HL-60/S4 treated with phorbol 12-myristate 13-acetate at 8.2 ng/mL for 4 days and 3 days (cell line): ENCODE results near the gene ZNF860.
"Not testable (repeated sequence)": the region's sequence is repeated elsewhere in the genome, so short reads cannot be mapped to it uniquely, and the experiment has no call there.

Experiments used
- in situ Hi-C: fragments of 300-500 bp; cut with MboI; formaldehyde crosslinking; loops from 2 replicates; pipeline ENCODE4 v1.15.0; 2022; ENCODE audit warnings: low sequenced_read_pairs

ZNF860 gene

DNA sequence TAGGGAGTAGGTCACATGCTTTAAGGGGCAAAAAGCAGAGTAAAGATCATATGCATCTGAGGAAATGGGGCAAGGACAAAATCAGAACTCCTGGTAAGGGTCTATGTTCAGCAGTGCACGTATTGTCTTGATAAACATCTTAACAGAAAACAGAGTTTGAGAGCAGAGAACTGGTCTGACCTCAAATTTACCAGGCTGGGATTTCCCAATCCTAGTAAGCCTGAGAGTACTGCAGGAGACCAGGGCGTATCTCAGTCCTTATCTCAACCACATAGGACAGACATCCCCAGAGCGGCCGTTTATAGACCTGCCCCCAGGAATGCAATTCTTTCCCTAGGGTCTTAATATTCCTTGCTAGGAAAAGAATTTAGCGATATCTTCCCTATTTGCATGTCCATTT lies 13.5 kb downstream of the ZNF860 start:
- in situ Hi-C loops, result not testable (repeated sequence)

DNA sequence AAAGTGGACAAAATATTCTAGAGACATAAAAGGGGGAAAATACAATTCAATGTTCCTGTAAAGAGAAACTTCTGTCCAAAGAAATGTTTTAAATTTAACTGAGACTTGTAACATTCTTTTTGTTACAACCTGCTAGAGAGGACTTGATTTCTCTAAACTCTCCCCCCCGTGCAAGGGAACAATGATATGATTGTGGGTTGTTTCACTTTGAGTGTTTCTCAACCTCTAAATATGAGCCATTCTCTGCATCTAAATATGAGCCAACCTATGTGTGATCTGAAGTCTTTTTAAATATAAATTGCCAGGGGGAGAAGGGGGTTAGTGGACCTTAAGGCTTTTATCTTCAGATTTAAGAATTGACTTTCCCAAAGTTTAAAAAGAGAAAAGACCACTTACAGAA lies 14.6 kb downstream of the ZNF860 start:
- in situ Hi-C loops, result no loop called here

DNA sequence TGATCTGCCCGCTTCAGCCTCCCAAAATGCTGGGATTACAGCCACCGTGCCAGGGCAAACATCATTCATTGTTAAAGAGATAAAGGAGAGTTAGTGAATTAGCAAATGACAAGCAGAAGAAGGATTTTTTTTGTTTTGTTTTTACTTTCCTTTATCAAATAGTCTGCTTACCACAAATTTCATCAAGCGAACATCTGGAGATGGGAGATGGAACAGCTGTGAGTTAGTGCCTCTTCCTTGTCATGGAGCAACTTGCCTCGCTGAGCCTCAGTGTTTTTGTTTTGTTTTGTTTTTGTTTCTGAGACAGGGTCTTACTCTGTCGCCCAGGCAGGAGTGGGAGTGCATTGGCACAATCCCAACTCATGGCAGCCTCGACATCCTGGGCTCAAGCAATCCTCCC lies 15.9 kb downstream of the ZNF860 start:
- in situ Hi-C loops, result no loop called here

DNA sequence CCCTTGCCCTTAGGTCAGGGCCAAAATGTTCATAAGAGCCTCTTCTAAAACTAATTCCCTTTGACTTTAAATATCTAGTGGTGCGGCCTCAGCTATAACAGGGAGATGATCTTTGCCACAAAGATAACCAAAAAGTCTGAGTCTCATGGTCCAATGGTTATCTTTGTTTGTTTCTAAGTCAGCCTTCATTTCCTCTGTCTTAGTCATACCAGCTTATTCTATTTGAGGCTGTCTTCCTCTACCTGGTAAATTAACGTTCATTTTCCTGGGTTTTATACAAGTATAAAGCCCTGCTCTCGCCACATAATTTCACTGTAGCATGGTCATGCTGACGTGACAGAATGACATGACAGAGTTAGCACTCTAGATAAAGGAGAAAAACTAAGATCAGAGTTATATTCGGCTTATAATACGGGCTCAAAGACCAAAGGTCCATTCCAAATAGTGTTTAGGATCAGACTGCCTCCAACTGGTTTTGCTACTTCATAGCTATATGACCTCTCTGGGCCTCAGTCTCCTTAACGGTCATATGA lies 18.4 kb downstream of the ZNF860 start:
- in situ Hi-C loops, result no loop called here

DNA sequence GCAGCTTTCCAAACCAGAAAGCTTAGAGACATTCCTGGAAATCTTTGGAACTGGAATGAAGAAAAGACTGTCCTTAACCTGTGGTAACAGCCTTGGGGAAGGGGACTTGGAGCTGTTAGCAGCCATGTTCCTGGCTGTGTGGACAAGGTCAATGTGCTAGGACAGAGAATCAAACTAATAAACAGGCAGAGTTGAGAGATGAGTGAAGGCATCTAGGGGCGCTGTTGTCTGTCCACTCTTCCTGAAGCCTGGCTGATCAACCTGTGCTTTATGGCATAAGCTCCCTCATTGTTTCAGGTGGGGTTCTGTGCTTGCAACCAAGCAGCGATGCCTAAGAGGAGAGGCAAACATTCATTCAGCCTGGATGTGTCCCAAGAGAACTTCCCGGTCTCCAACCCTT lies 19.3 kb downstream of the ZNF860 start:
- in situ Hi-C loops, result no loop called here

DNA sequence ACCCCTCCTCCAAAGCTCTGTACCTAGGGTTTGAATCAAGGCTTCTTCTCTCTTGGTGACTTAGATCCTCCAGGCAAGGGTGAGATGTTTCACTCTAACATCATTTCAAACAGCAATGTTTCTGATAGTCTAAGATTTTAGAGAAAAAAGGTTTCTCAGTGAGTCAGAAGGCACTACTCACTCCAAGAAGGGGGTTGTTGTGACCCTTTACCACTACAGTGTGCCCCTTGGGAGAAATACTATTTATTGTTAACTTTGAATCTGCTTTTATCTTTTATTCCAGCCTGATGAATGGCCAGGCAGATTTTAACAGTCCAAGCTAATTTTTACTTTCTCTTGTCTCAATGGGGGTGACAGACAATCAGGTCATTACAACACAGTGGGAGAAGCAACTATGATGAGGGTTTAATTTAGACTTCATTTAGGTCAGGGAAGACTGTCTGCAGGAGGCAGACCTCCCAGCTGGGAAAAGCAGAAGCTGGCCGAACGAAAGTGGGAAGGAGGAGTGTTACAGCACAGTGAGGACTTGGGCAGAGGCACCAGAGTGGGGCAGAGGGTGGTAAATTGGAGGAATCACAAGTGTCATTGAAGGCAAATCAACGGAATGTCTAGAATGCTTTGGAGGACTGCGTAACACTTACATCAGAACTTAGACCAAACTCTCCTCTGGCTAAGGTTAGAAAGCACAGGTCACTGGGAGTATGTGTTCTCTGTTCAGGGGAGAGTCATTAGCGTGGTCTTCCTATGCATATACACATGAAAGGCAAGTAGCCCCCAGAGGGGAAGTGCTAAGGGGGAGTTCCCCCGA lies 21.2 kb downstream of the ZNF860 start:
- in situ Hi-C loops, result no loop called here

DNA sequence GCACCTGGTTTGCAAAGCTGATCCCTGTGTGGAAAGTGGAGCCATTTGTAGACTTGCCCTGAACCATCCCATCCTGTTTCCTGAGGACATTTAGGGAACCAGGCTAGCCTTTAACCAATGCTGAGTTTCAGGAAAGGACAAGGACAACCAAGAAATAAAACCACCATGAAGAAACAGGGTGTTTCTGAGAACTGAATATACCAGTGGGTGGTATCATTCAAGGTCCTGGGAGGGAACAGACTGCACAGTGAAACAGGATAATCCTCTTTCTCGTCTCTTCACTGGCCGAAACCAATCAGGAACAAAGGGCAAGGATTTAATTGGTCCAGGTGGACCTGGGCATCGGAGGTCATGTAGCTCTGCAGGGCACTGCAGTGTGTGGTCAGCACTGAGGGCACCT lies 21.8 kb downstream of the ZNF860 start:
- in situ Hi-C loops, result no loop called here

DNA sequence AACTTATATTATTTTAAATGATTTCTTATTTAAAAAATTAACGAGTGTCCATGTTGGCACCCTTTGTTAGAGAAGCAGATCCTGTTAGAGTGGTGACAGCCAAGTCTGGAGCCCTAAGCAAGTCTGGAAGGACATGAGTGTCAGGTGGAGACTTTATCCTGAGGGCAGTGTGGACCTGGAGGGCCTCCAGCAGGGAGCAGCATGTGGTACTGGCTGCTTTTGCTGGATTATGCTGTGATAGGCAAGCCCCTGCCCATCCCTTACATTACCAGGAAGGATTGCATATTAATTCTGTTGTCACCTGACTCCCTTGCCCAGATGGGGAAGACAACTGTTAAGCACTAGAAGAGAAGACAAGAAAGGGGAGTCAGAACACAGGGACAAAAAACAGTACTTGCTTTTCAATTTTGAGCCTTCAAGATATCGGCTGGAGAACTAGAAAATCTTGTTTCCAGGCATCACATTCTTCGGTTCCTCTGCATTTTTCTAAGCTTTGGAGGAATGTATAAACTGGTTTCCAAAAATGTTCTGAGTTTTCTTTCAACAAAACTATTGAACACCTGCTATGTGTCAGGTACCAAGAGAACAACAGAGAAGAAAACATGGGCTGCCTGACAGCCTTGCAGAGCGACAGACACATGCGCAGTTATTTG lies 22.7 kb downstream of the ZNF860 start:
- in situ Hi-C loops, result no loop called here

DNA sequence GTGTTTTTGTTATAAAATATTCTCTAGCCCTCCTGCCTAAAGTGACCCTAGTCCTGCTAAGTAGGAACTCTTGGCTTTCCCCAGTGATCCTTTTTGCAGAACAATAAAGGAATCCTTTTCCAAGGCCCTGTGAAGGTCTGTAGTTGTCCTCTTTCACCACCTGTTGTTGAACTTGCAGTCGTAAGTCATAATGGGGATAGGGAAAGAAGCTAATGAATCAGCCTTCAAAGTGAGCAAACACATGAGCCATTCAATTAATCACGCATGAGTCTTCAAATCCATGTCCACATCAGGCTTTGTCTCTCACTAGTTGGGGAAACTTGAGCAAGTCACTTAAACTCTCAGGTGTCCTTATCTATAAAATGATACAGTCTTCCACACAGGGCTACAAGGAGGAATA lies 27.6 kb downstream of the ZNF860 start:
- in situ Hi-C loops, result no loop called here

DNA sequence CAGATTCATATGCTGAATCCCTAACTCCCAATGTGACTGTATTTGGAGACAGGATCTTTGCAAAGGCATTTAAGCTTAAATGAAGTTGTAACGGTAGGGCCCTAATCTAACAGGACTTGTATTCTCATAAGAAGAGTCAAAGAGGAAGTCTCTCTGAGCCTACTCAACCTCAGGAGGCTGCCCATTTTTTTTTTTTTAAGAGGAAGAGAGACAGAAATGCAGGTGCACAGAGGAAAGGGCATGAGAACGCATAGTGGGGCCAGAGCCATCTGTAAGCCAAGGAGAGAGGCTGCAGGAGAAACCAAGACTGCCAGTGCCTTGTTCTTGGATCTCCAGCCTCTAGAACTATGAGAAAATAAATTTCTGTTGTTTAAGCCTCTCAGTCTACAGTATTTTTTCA lies 28.4 kb downstream of the ZNF860 start:
- in situ Hi-C loops, result no loop called here

DNA sequence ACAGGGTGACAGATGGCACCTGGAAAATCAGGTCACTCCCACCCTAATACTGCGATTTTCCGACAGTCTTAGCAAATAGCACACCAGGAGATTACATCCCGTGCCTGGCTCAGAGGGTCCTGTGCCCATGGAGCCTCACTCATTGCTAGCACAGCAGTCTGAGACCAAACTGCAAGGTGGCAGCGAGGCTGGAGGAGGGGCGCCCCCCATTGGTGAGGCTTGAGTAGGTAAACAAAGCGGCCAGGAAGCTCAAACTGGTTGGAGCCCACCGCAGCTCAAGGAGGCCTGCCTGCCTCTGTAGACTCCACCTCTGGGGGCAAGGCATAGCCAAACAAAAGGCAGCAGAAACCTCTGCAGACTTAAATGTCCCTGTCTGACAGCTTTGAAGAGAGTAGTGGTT lies 29.1 kb downstream of the ZNF860 start:
- in situ Hi-C loops, result not testable (repeated sequence)

DNA sequence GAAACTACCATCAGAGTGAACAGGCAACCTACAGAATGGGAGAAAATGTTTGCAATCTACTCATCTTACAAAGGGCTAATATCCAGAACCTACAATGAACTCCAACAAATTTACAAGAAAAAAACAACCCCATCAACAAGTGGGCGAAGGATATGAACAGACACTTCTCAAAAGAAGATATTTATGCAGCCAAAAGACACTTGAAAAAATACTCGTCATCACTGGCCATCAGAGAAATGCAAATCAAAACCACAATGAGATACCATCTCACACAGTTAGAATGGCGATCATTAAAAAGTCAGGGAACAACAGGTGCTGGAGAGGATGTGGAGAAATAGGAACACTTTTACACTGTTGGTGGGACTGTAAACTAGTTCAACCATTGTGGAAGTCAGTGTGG lies 34.1 kb downstream of the ZNF860 start:
- in situ Hi-C loops, result not testable (repeated sequence)

DNA sequence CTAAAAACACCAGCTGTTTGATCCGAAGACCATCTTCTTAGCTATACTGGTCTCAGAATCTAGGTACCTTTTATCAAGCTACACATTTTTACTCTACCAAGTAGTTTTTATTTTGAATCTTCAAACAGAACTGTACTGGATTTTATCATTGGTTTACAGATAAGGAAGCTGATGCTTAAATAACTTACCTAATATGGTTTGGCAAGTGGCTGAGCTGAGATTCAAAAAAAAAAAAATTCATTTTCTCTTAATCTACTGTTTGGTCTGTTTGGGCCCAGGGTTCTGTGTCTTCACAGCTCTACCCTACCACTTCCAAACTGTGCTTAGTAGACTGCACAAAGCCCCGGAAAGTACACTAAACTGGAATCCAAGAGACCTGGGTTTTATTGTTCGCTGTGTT lies 35.7 kb downstream of the ZNF860 start:
- in situ Hi-C loops, result no loop called here

DNA sequence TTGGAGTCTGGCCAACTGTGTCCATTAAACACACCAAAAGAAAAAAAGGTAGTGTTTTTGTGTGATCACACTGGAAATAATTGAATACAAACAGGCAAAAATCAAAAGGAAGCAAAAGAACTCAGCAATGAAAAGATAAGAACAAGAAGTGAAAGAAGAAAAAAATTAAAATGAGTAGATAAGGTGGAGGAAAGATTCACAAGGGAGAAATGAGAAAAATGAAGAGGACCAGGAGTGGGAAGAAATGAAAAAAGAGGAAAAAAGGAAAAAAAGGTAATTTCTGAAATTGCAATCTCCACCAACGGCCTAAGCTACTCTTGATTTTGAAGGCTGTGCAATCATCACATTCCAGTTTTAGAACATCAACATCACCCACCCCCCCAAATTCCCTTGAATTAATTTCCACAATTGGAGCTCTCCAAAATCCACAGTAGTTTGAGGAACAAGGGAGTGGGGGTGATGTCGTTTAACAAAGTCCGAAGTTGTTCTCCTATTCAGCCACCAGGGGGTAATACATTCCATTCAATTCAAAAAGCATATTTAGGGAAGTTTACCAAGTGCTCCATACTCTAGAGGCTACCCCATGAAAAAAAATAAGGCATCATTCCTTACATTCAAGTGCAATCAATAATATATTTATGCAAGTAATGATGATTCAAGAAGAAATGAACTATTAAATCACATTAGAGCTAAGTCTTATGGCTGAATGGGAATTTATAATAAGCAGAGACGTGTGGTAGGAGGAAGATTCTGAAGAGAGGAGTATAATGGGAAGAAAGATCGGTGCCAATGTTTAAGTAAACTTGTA lies 37.4 kb downstream of the ZNF860 start:
- in situ Hi-C loops, result no loop called here

DNA sequence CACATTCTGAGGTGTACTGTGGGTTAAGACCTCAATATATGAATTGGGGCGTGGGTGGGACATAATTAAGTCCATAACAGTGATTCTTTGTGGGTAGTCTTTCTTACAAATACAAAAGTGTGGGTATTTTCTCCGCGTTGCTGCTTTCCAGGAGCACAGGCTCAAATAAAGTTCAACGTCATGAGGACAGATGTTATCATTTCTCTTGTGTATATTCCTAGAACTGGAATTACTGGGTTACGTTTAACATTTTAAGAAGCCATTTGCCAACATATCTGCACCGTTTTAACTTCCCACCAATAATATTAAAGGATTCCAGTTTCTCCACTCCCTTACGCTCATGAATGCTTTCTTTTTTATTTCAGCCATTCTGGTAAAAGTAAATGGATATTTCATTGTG lies 39.6 kb downstream of the ZNF860 start:
- in situ Hi-C loops, result no loop called here

DNA sequence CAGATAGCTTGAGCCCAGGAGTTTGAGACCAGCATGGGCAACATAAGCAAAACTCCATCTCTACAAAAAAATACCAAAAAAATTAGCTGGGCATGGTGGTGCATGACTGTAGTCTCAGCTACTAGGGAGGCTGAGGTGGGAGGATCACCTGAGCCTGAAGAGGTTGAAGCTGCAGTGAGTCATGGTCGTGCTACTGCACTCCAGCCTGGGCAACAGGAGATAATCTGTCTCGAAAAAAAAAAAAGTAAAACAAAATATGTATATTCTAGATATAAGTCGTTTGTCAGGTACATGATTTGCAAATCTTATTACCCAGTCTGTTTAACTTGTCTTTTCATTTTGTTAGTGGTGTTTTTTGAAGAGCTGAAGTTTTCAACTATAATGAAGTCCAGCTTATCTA lies 40.2 kb downstream of the ZNF860 start:
- in situ Hi-C loops, result no loop called here

DNA sequence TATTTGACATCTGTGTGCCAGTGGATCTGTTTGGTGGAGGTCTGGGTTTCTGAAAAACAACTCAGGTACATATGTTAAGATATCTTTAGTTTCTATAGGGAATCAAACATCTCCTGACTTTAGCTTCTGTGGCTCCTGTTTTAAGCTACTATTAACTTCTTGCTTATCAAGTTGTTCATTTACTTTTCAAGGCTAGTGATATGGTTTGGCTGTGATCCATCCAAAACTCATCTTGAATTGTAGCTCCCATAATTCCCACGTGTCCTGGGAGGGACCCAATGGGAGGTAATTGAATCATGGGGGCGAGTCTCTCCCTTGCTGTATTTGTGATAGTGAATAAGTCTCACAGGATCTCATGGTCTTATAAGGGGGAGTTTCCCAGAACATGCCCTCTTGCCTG lies 41.4 kb downstream of the ZNF860 start:
- in situ Hi-C loops, result no loop called here

DNA sequence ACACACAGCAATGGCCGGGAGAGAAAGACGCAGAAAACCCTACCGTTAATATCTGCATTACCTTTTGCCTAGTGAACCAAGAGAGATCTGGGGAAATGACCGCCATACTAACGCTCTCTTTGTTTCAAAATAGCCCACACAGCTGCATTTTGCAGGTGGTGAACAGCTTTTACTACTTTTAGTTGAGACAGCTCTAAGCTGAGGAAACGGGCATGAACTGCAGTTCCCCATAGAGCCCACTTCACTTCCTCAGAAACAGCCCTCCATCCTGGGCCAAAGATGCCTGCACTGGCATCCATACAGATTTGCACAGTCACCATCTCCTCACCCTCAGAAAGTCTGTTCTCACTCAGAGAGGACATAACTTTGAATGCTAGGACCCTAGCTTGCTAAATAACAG lies 45.0 kb downstream of the ZNF860 start:
- in situ Hi-C loops, result no loop called here

DNA sequence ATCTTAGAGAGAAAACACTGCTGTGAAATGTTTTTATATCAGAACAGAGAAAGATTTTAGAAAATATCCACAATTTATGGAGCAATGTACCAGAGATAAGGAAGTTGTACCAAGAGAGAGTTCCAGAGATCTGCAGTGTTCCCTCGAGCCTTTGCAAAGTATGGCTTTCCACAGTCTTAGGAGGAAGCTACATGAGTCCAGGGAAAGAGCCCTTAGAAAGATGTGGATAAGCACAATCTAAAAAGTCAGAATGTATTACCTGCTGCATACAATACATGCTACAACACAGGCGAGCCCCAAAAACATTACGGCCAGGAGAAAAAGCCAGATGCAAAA lies 56.4 kb downstream of the ZNF860 start:
- in situ Hi-C loops, result no loop called here

DNA sequence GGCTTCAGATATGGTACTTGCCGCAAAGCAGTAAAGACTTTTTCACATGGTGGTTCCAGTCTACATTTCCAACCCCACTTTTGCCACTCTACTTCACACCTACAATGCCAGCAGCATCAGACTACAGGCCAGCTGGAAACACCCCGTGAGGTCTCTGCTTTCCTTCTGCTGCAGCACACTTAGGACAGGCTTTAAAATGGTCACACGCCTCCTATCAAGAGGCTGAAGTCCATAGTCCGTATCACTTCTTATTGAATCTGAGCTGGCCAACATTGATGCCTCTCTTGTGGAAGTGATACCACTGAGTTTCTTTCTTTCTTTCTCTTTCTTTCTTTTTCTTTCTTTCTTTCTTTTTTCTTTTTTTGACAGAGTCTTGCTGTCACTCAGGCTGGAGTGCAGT lies 59.8 kb downstream of the ZNF860 start:
- in situ Hi-C loops, result no loop called here
